OCI-LY1 (cell line): Measurements from ENCODE around the gene KREMEN1.

Experiments
- H2AFZ ChIP-seq: fragments of 200-600 bp; sonication (generic), shearing (Covaris generic); 2 replicates; pipeline ENCODE4 v1.6.0; 2014; ENCODE audit warnings: antibody characterized with exemption, mild to moderate bottlenecking, low read length
- H3F3A ChIP-seq: fragments of 200-600 bp; sonication (generic), shearing (Covaris generic); 2 replicates; pipeline ENCODE4 v1.6.0; 2014; ENCODE audit warnings: mild to moderate bottlenecking, antibody characterized with exemption, low read length, moderate library complexity; ENCODE audit not compliant: insufficient read depth
- H3K27ac ChIP-seq: fragments of 200-600 bp; sonication (generic); 2 replicates; pipeline ENCODE4 v1.5.1; 2014; ENCODE audit warnings: low read length, mixed run types, mild to moderate bottlenecking, low read depth; ENCODE audit not compliant: poor library complexity, severe bottlenecking
- H3K27me3 ChIP-seq: fragments of 200-600 bp; sonication (generic); 2 replicates; pipeline ENCODE4 v1.6.0; 2014; ENCODE audit warnings: antibody characterized with exemption, mild to moderate bottlenecking, low read length, moderate library complexity; ENCODE audit not compliant: insufficient read depth
- H3K36me3 ChIP-seq: fragments of 200-600 bp; sonication (generic); 2 replicates; pipeline ENCODE4 v1.6.1; 2014; ENCODE audit warnings: mild to moderate bottlenecking, antibody characterized with exemption, low read length, moderate library complexity, mixed read lengths; ENCODE audit not compliant: insufficient read depth
- H3K4me1 ChIP-seq: fragments of 200-600 bp; sonication (generic); 2 replicates; pipeline ENCODE4 v1.5.1; 2014; ENCODE audit warnings: mild to moderate bottlenecking, low read length, moderate library complexity; ENCODE audit not compliant: insufficient read depth, severe bottlenecking
- H3K4me2 ChIP-seq: fragments of 200-600 bp; sonication (generic), shearing (Covaris generic); 2 replicates; pipeline ENCODE4 v1.6.1; 2014; ENCODE audit warnings: low read length
- H3K4me3 ChIP-seq: fragments of 200-600 bp; sonication (generic); 2 replicates; pipeline ENCODE4 v1.5.1; 2014; ENCODE audit warnings: low read length, low read depth, mild to moderate bottlenecking, mixed read lengths; ENCODE audit not compliant: poor library complexity, severe bottlenecking
- H3K79me2 ChIP-seq: fragments of 200-600 bp; shearing (Covaris generic); 2 replicates; pipeline ENCODE4 v1.6.1; 2016; ENCODE audit warnings: mixed run types, low read length, mixed read lengths; ENCODE audit not compliant: insufficient read depth
- H3K9ac ChIP-seq: fragments of 200-600 bp; sonication (generic), shearing (Covaris generic); 2 replicates; pipeline ENCODE4 v1.6.1; 2014; ENCODE audit warnings: mild to moderate bottlenecking, low read length, mixed read lengths
- H3K9me2 ChIP-seq: fragments of 200-600 bp; sonication (generic), shearing (Covaris generic); 2 replicates; pipeline ENCODE4 v1.6.1; 2014; ENCODE audit warnings: low read depth, mild to moderate bottlenecking, low read length, mixed read lengths
- H3K9me3 ChIP-seq: fragments of 200-600 bp; shearing (Covaris generic); 2 replicates; pipeline ENCODE4 v1.6.1; 2014; ENCODE audit warnings: low read length, mixed read lengths
- H4K20me1 ChIP-seq: fragments of 200-600 bp; sonication (generic), shearing (Covaris generic); 2 replicates; pipeline ENCODE4 v1.6.0; 2016; ENCODE audit warnings: mild to moderate bottlenecking, low read length; ENCODE audit not compliant: insufficient read depth
- CTCF ChIP-seq: fragments of 200-600 bp; sonication (generic), shearing (Covaris generic); IDR thresholded peaks from 2 replicates; pipeline ENCODE4 v1.5.1; 2017; ENCODE audit warnings: mild to moderate bottlenecking, antibody characterized with exemption, low read length, moderate library complexity, mixed read lengths
- EZH2 ChIP-seq: fragments of 200-600 bp; sonication (generic), shearing (Covaris generic); IDR thresholded peaks from 2 replicates; pipeline ENCODE4 v1.8.0; 2017; ENCODE audit warnings: borderline replicate concordance, mixed run types, mild to moderate bottlenecking, antibody characterized with exemption, low read length, moderate library complexity, mixed read lengths

KREMEN1 gene

GRCh38 chr22:29195118-29195963 is 122.5 kb downstream of the KREMEN1 start:
- Histone ChIP-seq H3K27ac (no peak overlapping the region), H3K9me2 (no peaks in the 10 kb centered on the region), H3K4me1 (no peaks in the 10 kb centered on the region), H3K36me3 (no peaks in the 10 kb centered on the region), H2AFZ (no peak overlapping the region), H3K4me3 (no peak overlapping the region), H3K4me2 (no peak overlapping the region), H3K79me2 (no peaks in the 10 kb centered on the region), H3K9me3 (no peaks in the 10 kb centered on the region), H3K9ac (no peak overlapping the region), H4K20me1 (no peaks in the 10 kb centered on the region), H3K27me3 (0 out of 2 replicates have a peak, but pooled peaks cover 2% of the 10 kb centered on the region), H3F3A (no peaks in the 10 kb centered on the region)
- no peak for TF ChIP-seq EZH2
- TF ChIP-seq CTCF = no peak

- Histone ChIP-seq H3K9me2 (no peaks in the 10 kb centered on the region), H3K4me2 (no peak overlapping the region), H2AFZ (no peak overlapping the region), H3K4me1 (no peaks in the 10 kb centered on the region), H3K9me3 (no peaks in the 10 kb centered on the region), H3K27me3 (0 out of 2 replicates have a peak, but pooled peaks cover 2% of the 10 kb centered on the region), H4K20me1 (no peaks in the 10 kb centered on the region), H3K36me3 (no peaks in the 10 kb centered on the region), H3F3A (no peaks in the 10 kb centered on the region), H3K9ac (no peak overlapping the region), H3K27ac (no peak overlapping the region), H3K79me2 (no peaks in the 10 kb centered on the region), H3K4me3 (no peak overlapping the region)
- no peak for TF ChIP-seq EZH2
- no peak for TF ChIP-seq CTCF
Measured at GRCh38 chr22:29195964-29196666, 123.3 kb downstream of the KREMEN1 start.

- no peak overlapping the region for H2AFZ ChIP-seq
- no peak overlapping the region for H3K9ac ChIP-seq
- no peaks in the 10 kb centered on the region for H3K36me3 ChIP-seq
- H3K27ac ChIP-seq = no peak overlapping the region
- H3K79me2 ChIP-seq = no peaks in the 10 kb centered on the region
- H3F3A ChIP-seq = no peaks in the 10 kb centered on the region
- no peaks in the 10 kb centered on the region for H3K9me2 ChIP-seq
- H3K4me3 ChIP-seq = no peak overlapping the region
- no peak overlapping the region for H3K4me2 ChIP-seq
- no peaks in the 10 kb centered on the region for H3K9me3 ChIP-seq
- no peaks in the 10 kb centered on the region for H4K20me1 ChIP-seq
- TF ChIP-seq EZH2 (no peak), CTCF (no peak)
- 0 out of 2 replicates have a peak, but pooled peaks cover 2% of the 10 kb centered on the region for H3K27me3 ChIP-seq
- no peaks in the 10 kb centered on the region for H3K4me1 ChIP-seq
Measured at GRCh38 chr22:29197096-29197495, 124.3 kb downstream of the KREMEN1 start.
